Measurements from ENCODE around the gene CNTN4. TPM values are rescaled to one million over a fixed set of nuclear protein-coding genes. Genes with fewer than 3 reads are reported as not detected.

Gene CNTN4
- polyA plus RNA-seq, 1 donor (not counting 4 experiments of a cell fraction or from before 2014, with no cell fraction given) = not detected

DNA sequence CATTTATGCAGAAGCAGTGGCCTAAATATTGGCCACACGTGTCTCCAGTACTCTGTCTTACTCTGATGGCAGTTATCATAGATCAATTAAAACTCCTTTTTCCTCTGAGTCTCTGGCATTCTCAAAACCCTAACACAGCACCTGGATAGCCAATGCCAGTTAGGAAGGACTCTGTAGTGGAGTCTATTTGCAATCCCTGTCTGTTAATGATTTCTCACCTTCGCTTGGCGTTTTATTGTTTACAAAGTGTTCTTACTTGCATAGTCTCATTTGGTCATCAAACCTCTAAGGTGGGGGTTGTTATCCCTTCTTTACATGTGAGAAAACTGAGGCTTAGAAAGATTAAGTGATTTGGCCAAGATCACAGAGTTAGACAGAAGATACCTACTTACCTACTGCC is 752.7 kb downstream of the CNTN4 start:
- dilution Hi-C loops (cut with MboI; ENCODE audit: extremely low pct_ligation_motif_present, low sequenced_read_pairs) = no loop called here
- DNase-seq (ENCODE audit: low read depth, low spot score) (no peak), FAIRE-seq (no peak)
- Histone ChIP-seq H3K79me2 (ENCODE audit: control insufficient read depth, insufficient read depth, low read length) (no peaks in the 10 kb centered on the region), H3K9me3 (ENCODE audit: control insufficient read depth, low read depth, low read length) (no peaks in the 10 kb centered on the region), H2AFZ (ENCODE audit: control insufficient read depth, low read length) (no peak overlapping the region), H3K4me3 (ENCODE audit: control insufficient read depth in 2 of 3, extremely low read depth in 1 of 3, insufficient read depth in 2 of 3, low read depth in 1 of 3, low read length in 3 of 3) (no peak overlapping the region), H3K4me1 (ENCODE audit: control insufficient read depth, extremely low read depth, insufficient read depth, low read length) (no peaks in the 10 kb centered on the region), H3K9ac (ENCODE audit: control insufficient read depth, extremely low read depth, insufficient read depth, low read length) (no peak overlapping the region), H4K20me1 (ENCODE audit: control insufficient read depth, extremely low read depth, insufficient read depth, low read length) (no peaks in the 10 kb centered on the region), H3K27me3 (ENCODE audit: control insufficient read depth, extremely low read depth, insufficient read depth, low read length) (no peaks in the 10 kb centered on the region), H3K9me1 (ENCODE audit: control insufficient read depth, extremely low read depth, insufficient read depth, low read length) (no peaks in the 10 kb centered on the region), H3K27ac (ENCODE audit: control insufficient read depth, insufficient read depth, low read length) (no peak overlapping the region), H3K4me2 (ENCODE audit: control insufficient read depth, extremely low read depth, insufficient read depth, low read depth, low read length) (no peak overlapping the region), H3K36me3 (ENCODE audit: control insufficient read depth in 2 of 2, extremely low read depth in 1 of 2, insufficient read depth in 2 of 2, low read length in 2 of 2) (no peaks in the 10 kb centered on the region)
- no peak for TF ChIP-seq EZH2 (IDR thresholded peaks at IDR 0.05; ENCODE audit: low read length)
- TF ChIP-seq, protein P1, sequence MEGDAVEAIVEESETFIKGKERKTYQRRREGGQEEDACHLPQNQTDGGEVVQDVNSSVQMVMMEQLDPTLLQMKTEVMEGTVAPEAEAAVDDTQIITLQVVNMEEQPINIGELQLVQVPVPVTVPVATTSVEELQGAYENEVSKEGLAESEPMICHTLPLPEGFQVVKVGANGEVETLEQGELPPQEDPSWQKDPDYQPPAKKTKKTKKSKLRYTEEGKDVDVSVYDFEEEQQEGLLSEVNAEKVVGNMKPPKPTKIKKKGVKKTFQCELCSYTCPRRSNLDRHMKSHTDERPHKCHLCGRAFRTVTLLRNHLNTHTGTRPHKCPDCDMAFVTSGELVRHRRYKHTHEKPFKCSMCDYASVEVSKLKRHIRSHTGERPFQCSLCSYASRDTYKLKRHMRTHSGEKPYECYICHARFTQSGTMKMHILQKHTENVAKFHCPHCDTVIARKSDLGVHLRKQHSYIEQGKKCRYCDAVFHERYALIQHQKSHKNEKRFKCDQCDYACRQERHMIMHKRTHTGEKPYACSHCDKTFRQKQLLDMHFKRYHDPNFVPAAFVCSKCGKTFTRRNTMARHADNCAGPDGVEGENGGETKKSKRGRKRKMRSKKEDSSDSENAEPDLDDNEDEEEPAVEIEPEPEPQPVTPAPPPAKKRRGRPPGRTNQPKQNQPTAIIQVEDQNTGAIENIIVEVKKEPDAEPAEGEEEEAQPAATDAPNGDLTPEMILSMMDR (optimal IDR thresholded peaks at IDR 0.05 in 1 of 3, IDR thresholded peaks at IDR 0.05 in 1 of 3, conservative IDR thresholded peaks at IDR 0.05 in 1 of 3; ENCODE audit: extremely low read depth in 1 of 3, insufficient read depth in 2 of 3, low read length in 3 of 3) = no peak

DNA sequence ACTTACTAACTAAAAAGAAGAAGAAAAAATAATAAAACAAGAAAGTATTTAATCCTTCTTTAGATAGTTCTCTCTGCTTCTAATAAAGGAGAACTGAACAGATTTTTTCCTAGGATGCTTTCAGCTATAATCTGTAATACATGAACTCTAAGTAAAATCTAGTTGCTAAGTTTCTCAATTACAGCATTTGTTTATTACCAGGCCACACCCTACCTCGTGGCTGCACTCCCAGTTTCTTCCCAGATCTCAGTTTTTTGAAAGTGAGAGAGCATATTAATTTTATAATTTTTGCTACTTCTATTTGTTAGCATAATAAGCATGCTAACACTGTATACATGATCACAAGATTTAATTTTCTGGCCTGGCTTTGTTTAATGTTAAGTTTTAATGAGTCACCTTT is 753.2 kb downstream of the CNTN4 start:
- no peak overlapping the region for H3K9ac ChIP-seq (ENCODE audit: control insufficient read depth, extremely low read depth, insufficient read depth, low read length)
- H3K4me3 ChIP-seq (ENCODE audit: control insufficient read depth in 2 of 3, extremely low read depth in 1 of 3, insufficient read depth in 2 of 3, low read depth in 1 of 3, low read length in 3 of 3) = no peak overlapping the region
- no peaks in the 10 kb centered on the region for H3K27me3 ChIP-seq (ENCODE audit: control insufficient read depth, extremely low read depth, insufficient read depth, low read length)
- no peaks in the 10 kb centered on the region for H3K4me1 ChIP-seq (ENCODE audit: control insufficient read depth, extremely low read depth, insufficient read depth, low read length)
- no peak overlapping the region for H3K4me2 ChIP-seq (ENCODE audit: control insufficient read depth, extremely low read depth, insufficient read depth, low read depth, low read length)
- FAIRE-seq = no peak
- H2AFZ ChIP-seq (ENCODE audit: control insufficient read depth, low read length) = no peak overlapping the region
- dilution Hi-C loops (cut with MboI; ENCODE audit: extremely low pct_ligation_motif_present, low sequenced_read_pairs) = no loop called here
- no peaks in the 10 kb centered on the region for H3K9me3 ChIP-seq (ENCODE audit: control insufficient read depth, low read depth, low read length)
- no peaks in the 10 kb centered on the region for H4K20me1 ChIP-seq (ENCODE audit: control insufficient read depth, extremely low read depth, insufficient read depth, low read length)
- H3K79me2 ChIP-seq (ENCODE audit: control insufficient read depth, insufficient read depth, low read length) = no peaks in the 10 kb centered on the region
- H3K36me3 ChIP-seq (ENCODE audit: control insufficient read depth in 2 of 2, extremely low read depth in 1 of 2, insufficient read depth in 2 of 2, low read length in 2 of 2) = no peaks in the 10 kb centered on the region
- DNase-seq (ENCODE audit: low read depth, low spot score) = no peak
- TF ChIP-seq, protein P1 (optimal IDR thresholded peaks at IDR 0.05 in 1 of 3, IDR thresholded peaks at IDR 0.05 in 1 of 3, conservative IDR thresholded peaks at IDR 0.05 in 1 of 3; ENCODE audit: extremely low read depth in 1 of 3, insufficient read depth in 2 of 3, low read length in 3 of 3) = no peak
- TF ChIP-seq EZH2 (IDR thresholded peaks at IDR 0.05; ENCODE audit: low read length) = no peak
- H3K9me1 ChIP-seq (ENCODE audit: control insufficient read depth, extremely low read depth, insufficient read depth, low read length) = no peaks in the 10 kb centered on the region
- no peak overlapping the region for H3K27ac ChIP-seq (ENCODE audit: control insufficient read depth, insufficient read depth, low read length)

All from keratinocyte (primary cell).